NAMALWA (cell line): Measurements from ENCODE around the gene LYPD4.

ENCODE experiments used
- DNase-seq: peaks from one replicate; pipeline ENCODE4 v3.0.0-alpha.2; 2015; ENCODE audit warnings: low spot score

Gene LYPD4

DNA sequence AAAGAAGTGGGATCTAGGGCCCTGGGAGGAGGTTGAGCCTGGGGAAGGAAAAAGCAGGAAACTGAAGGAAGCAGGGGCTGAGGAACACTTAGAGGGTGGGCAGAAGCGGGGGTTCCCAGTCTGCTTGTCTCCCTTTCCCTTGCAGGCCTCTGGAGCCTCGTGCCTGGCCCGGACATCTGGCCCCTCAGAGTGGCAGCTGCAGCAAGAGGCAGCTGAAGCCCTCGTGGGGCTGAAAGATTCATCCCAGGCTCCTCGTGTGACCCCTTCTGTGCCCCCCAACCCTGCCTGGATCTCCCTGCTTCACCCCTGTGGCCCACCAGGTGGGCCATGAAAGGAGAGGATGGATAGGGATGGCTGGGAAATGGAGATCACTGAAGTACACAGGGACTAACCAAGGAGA, 5.9 kb upstream of the LYPD4 start:
- no peak for DNase-seq

DNA sequence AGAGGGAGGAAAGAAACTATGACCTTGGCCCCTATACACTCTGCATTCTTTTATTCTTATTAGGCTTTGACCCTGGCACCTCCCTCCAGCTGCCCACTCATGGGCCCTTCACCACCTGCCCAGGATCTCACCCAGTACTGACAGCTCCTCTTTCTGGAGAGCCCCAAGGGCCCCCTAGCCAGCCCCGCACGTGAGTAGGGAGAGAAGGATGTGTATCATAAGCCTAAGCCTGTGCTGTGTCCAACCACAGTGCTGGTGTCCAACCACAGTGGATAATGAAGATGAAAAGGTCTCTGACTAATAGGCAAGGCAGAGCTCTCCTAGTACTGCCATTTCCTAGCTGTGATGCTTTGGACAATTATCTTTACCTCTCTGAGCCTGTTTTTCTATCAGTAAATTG, 4.6 kb upstream of the LYPD4 start:
- DNase-seq: no peak

DNA sequence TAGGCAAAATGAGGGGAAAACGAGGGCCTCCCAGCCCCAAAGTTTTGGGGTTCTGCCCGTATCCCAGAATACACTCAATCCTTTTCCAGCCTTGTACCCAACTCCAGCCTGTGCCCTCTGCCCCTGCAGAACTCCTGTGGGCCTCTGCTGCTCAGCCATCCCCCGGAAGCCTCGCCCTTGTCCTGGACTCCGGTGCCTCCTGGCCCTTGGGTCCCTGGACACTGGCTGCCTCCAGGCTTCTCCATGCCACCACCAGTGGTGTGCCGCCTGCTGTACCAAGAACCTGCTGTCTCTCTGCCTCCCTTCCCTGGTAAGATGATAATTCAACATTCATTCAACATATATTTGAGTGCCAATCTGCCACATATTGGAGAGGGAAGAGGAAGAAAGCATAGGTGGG, 4.2 kb upstream of the LYPD4 start:
- no peak for DNase-seq

DNA sequence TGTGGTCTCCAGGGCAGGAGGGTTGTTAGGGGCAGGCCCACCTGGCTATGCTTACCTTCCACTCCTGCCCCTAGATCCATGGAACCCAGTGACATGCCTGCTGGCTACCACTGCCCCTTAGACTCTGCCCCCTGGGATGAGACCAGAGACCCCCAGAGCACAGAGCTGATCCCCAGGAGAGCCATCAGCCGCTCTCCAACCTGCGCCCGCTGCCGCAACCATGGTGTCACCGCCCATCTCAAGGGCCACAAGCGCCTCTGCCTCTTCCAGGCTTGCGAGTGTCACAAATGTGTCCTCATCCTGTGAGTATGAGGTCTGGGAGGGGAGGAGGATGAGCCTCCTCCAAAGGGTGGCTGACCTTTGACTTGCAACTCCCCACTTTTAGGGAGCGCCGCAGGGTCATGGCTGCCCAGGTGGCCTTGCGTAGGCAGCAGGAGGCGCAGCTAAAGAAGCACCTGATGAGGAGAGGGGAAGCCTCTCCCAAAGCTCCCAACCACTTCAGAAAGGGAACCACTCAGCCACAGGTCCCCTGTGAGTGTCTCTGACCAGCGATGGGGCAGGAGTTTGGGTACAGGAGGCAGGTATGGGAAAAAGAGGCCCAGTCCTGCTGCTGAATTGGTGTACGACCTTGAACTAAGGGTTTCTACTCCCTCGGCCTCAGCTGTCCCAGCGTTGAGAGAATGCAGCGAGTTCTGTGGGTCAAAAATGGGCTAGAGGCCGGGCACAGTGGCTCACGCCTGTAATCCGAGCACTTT, 3.0 kb upstream of the LYPD4 start:
- DNase-seq: no peak

DNA sequence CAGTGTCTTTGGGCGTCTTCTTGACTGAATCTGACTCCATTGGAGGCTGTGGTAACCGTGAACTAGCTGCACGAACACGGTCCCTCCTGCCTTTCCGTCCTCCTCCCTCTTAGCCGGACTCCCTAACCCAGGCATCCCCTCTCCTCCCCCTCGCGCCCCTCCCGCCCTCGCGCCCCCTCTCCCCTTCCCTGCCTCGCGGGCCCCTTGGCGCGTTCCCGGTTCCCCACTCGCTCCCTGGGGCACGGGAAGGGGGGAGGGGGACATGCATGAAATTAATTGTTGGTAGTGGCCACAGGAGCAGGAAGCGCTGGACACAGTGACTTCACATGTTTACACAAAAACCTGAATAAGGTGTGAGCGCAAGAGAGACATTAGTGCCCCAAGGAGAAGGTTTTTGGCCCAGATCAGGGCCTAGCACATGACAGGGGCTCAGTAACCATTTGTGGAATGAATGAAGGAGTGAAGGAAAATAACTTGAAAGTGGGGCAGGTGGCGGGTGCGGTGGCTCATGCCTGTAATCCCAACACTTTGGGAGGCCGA, 638 bp upstream of the LYPD4 start:
- DNase-seq: no peak

DNA sequence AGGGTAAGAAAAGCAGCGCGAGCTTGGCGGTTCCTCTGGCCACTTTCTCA, 343 bp upstream of the LYPD4 start, which contains the start of gene DMRTC2:
DMRTC2 (plus strand) TSS at position 42 of the 50 bp plus-strand sequence. CDS start 2,387 bp downstream, outside the sequence.
- no peak for DNase-seq

DNA sequence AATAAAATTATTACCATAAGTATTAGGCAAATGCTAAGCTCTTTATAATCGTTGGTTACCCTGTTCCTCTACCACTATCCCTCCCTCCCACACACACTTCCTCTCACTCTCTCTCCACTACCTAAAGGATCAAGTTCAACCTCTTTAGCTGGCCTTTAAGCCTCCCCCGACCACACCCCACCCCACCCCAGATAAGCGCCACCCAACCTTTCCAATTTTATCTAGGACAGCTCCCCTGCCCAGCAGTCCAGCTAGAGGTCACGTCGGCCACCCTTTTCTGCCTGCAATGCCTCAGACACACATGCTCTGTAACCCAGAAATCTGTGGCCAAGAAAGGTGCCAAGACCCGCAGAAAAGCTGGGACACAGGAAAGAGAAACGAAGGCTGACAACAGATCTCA, 1.1 kb downstream of the LYPD4 start:
- no peak for DNase-seq

DNA sequence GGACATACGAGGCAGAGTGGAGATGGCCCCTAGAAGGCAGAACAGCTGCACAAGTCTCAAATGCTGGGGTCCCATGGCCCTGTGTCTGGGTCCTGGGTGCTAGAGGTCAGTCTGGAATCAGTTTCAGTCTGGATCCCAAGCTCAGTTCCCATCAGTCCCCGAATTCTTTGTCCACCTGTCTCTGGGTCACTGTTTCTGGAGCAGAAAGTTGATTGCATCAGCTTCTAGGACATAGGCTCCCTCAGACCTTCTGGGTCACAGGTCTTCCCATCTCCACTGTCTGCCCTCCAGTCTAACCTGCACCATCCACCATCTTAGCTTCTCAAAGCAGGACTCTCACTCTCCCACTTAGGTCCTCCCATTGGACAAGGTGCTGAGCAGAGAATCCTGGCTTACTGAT, 5.3 kb downstream of the LYPD4 start:
- no peak for DNase-seq

DNA sequence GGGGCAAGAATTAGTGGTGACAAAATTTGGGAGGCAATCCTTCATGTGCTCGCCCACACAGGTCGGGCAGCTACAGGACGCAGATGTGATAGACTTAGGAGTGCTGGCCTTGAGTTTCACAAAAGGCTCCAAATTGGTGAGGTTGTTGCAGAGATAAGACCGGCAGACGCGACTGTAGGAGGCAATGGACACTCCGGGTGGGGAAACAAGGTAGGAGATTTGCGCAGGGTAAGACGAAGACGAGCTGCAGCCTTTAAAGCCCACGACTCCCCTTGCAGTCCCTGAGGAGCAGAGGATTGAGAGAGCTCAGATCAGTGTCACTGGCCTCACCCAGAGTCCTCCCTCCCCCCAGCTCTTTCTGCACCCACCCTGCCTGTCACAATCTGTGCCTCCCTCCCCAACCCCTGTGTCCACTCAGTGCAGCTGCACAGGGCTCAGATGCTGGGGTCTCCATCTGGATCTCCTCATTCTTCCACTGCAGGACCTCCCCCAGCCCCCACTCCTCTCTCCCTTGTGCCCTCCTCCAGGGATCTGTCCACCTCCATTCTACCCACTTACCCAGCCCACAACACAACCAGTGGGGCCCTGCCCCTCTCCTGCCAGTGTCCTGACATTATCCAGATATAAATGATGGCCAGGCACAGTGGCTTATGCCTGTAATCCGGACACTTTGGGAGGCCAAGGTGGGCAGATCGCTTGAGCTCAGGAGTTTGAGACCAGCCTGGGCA, 6.3 kb downstream of the LYPD4 start:
- no peak for DNase-seq

DNA sequence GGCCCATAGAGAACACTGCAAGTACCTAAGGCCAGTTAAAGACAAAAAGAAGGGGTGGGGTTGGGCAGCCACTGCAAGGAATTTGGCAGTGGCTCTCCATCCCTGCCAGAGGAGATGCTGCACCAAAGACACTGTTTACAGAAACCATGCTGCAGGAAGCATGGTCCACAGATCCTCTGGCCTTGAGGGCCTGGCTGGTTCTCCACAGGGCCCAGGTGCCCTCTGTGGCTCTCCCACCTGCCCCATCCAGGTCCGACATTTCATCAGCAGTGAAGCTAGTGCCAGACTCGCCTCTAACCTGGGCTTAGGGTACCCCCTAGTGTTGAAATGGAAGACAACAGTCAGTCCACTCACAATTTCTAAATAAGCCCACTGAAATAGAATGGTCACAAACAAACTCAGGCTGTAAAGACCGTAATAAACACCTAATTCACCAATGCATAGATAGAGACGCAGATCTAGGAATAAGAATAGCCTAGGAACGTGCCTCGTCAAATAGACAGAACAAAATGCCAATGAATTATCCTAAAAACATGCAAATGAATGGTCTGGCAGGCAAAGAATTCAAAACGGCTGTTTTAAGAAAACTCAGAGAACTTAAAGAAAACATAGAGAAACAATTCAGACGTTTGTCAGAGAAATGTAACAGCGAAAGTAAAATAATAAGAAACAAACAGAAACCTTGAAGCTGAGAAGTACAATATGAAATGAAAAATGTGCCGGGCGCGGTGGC, 23.3 kb downstream of the LYPD4 start:
- peak; percentile 81 for DNase-seq

DNA sequence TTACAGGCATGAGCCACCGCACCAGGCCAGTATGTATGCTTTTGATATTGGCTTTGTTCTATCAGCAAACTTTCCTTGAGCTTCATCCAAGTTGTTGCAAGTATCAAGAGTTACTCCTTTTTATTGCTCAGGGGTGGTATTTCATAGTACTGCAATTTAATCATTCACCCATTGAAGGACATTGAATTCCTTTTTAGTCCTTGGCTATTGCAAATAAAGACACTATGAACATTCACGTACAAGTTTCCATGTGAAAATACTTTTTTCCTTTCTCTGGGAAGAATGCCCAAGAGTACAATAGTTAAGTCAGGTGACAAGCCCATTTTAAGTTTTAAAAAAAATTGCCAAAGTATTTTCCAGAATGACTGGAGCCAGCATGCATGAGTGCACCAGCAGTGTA, 27.7 kb downstream of the LYPD4 start:
- no peak for DNase-seq

DNA sequence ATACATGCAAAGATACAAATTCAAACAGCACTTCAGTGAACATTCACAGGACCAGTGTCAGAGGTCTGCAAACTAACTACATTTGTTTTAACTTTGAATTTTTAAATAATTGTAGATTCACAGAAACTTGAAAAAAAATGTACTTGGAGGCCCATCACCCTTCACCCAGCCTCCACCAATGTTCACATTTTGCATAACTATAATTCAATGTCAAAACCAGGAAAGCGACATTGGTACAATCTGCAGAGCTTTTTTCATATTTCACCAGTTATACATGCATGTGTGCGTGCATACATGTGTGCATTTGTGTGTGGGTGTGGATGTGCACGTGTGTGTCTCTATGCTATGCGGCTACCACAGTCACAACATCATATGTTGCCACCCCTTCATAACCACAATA, 29.2 kb downstream of the LYPD4 start:
- no peak for DNase-seq

DNA sequence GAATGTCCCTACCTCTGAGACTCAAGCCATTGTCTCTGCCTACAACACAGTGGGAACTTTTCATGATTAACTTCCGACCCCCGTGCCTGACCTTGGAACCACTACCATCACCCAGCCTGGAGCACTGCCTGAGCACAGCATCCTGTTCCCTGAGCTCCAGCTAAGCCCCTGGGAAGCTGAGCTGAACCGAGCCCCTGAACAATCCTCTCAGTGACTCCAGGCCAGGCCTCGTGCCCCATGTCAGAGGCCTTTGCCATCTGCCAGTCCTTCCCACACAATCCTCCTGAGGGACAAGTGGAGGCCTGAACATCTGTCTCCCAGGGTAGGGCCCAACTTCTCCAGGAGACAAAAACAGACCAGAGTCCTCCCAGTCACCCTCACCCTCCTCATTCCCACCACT, 30.6 kb downstream of the LYPD4 start:
- no peak for DNase-seq

DNA sequence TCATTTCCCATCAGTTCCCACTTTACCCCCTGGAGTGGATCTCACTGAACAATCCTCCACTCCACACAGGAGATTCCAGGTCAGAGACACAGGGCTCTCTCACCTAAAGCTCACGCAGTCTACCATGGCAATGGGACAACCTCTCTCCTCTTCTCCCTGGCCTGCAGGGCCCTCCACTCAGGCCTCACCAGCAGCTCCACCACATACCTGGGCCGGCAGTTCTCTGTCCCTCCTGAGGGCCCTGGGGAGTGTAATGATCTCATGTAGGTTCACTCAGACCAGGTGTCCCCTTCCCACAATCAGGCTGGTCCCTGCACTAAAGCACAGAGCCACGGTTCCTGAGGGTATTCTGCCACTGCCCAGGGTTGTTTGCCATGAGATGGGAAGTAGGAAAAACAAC, 32.5 kb downstream of the LYPD4 start:
- DNase-seq: no peak

DNA sequence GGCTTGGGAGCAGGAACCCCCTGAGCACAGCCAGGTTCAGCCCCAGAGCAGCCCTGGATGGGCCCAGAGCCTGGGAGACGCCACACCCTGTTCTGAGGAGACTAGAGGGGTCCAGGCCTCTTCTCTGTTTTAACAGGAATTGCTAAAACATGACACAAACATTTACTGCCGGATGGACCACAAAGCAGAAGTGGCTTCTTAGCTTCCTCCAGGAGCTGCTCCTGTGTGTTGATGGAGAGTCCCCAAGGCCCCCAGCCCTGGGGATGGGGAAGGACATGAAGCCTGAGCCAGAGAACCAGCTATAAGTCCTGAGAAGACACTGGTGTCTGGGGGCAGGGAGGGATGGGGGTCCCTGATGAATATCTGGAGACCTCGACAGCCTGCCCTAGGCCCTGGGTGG, 33.4 kb downstream of the LYPD4 start:
- no peak for DNase-seq

DNA sequence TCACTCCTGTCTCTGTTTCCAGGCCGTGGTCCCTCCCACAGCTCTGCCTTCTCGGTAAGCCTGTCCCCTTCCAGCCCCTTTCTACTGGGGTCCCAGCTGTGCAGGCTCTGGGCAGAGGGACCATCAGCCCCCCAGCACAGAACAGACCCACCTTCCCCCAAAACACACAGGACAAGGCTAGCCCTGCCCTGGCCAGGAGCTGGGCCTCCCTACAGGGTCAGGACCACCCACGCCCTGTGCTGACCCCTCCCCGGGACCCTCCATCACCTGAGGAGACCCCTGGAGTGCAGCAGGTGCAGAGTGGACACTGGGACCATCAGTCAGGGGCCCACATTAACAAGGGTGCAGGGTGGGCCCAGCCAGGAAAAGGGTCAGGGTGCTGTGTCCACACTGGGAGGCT, 34.2 kb downstream of the LYPD4 start:
- no peak for DNase-seq

DNA sequence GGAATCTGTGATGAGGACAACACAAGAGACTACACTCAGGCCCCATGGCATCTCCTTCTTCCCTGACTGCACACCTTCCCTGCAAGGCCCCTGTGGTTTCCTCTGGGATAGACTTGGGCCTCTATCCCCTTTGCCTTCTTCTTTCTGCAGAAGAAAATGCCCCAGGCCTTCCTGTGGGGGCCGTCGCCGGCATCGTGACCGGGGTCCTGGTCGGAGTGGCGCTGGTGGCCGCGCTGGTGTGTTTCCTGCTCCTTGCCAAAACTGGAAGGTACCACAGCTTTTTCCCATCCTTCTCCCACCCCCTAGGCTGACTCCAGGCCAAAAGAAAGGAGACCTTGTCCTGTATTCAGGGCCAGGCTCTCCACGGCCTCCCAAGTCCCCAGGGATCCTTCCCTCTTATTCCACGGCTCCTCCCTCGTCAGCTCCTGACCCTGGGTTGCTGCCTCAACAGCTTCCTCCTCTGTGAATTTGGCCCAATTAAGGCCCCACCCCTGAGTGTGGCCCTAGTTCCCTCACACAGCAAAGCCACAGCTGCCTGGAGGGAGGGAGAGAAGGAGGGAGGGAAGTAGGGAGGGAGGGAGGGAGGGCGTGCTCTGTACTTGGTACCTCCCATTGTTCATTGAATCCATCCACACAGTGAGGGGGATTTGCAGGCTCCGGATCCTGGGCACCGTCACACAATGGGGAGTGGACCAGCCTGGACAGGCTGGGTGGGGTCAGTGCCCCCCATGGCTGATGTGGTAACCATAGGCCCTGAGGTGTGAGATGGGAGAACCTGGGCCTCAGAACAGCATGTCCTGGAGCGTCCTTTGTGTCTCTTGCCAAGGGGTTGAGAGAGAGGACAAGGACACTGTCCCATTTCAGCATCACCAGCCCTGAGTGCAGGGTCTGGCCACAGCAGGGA, 35.6 kb downstream of the LYPD4 start:
- no peak for DNase-seq

DNA sequence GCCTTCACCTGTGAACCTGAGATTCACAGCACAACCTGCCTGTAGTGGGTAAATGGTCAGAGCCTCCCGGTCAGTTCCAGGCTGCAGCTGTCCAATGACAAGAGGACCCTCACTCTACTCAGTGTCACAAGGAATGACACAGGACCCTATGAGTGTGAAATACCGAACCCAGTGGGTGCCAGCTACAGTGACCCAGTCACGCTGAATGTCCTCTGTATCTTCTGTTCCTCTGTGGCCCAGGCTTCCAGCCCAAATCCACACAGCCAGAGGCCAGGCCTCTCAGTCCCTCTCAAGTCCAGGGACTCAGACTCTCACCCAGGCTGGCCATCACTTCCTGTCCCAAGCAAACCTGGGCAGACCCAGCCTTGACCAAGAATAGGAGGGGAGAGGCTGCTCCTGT, 37.3 kb downstream of the LYPD4 start:
- no peak for DNase-seq

DNA sequence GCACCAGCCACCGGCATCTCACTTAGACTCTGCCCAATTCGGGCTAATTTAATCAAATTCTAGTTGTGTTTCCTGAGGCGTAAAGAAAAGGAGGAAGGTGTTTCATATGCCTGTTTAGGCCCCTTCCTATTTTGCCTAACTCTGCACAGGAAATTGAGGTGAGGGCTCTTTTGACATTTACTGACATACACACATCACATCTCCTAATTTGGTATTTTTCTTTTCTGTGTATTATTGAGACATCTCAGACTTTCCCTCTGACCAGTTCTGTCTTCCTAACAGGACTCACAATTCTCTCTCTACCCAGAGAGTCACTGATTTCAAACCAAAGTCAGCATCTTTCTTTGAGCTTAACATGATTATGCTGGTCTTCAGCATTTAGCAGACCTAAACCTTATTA, 40.1 kb downstream of the LYPD4 start:
- DNase-seq: no peak

DNA sequence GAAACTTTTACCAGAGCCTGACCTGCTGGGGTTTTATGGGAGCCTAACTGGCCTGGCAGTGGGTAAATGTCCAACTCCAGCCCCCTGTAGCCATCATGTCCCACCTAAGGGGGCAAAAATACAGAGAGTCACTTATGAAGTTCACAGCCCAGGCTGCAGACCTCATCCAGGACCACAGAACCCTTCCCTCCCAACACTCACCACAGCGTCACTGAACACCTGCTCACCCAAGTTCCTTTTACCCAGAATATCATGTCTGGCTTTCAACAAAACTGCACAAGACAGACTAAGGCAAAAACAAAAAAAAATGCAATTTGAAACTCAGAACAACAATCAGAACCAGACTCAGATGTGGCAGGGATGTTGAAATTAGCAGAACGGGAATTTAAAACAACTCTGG, 41.7 kb downstream of the LYPD4 start:
- no peak for DNase-seq

DNA sequence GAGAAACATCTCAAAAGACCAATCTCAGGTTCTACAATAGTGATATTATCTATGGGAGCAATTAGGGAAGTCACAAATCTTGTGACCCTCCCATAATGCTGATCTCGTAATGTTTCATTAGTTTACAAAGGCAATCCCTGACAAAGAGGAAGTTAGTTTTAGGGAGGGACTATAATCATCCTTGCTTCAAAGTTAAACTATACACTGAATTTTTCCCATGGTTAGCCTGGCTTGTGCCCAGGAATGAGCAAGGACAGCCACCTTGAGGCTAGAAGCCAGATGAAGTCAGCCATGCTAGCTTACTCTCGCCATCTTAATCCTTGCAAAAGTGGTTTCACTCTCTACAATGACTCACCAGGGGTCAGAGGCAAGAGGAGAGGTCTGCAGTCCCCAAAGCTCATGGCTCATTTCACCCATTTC, 42.7 kb downstream of the LYPD4 start:
- no peak for DNase-seq

DNA sequence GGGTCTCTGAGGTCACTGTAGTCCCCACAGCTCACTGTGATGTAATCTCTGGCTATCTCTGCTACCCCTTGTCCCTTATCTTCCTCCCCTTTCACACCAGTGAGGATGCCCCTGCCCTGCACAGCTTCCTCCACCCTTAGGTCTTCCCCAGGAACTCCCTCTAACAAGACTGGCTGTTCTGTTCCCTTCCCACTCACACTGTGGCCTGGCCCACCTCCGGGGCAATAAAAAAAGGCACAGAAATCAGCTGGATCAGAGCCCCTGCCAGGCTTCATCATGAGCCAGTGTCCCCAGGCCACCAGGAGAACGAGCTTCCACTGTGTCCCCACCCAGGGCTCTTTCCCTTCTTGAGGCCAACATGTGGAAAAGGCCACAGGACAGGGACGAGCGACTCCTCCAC, 43.5 kb downstream of the LYPD4 start:
- no peak for DNase-seq
